HG03196 (cell line): ENCODE measurements around the gene FNDC3A.
A peak's percentile ranks its signal among the peaks of the same experiment; 100 is the strongest.

ENCODE experiments used
- ATAC-seq: cut with Tn5 transposase; IDR thresholded peaks from one replicate; pipeline ENCODE4 v1.9.1; 2021; ENCODE audit not compliant: unreplicated experiment

FNDC3A gene

GRCh38 chr13:49213997-49214916 lies 238.5 kb downstream of the FNDC3A start:
- ATAC-seq, result no peak

GRCh38 chr13:49214917-49215376 lies 239.2 kb downstream of the FNDC3A start:
- ATAC-seq, result peak; percentile 77

- no peak for ATAC-seq
Observed at GRCh38 chr13:49216334-49216733, 240.6 kb downstream of the FNDC3A start.

GRCh38 chr13:49217962-49218492 lies 242.3 kb downstream of the FNDC3A start:
- no peak for ATAC-seq

GRCh38 chr13:49218493-49219051 lies 242.9 kb downstream of the FNDC3A start:
- no peak for ATAC-seq

- ATAC-seq, result no peak
Observed at GRCh38 chr13:49219647-49220035, 243.9 kb downstream of the FNDC3A start.

GRCh38 chr13:49220036-49220855 lies 244.5 kb downstream of the FNDC3A start, which contains the start of gene MLNR:
Gene MLNR (plus strand): TSS chr13:49220338. CDS start chr13:49220338, 0 bp downstream.
- no peak for ATAC-seq

GRCh38 chr13:49220856-49221589 lies 245.3 kb downstream of the FNDC3A start:
- ATAC-seq, result no peak

- ATAC-seq, result no peak
Observed at GRCh38 chr13:49221590-49221965, 245.9 kb downstream of the FNDC3A start.

- no peak for ATAC-seq
Observed at GRCh38 chr13:49225223-49226042, 249.7 kb downstream of the FNDC3A start.

GRCh38 chr13:49226613-49227012 lies 250.9 kb downstream of the FNDC3A start:
- ATAC-seq, result no peak

GRCh38 chr13:49234741-49235140 lies 259.0 kb downstream of the FNDC3A start:
- ATAC-seq, result no peak

- no peak for ATAC-seq
Observed at GRCh38 chr13:49235856-49236431, 260.2 kb downstream of the FNDC3A start.

- ATAC-seq, result no peak
Observed at GRCh38 chr13:49238621-49239020, 262.9 kb downstream of the FNDC3A start.

- no peak for ATAC-seq
Observed at GRCh38 chr13:49240017-49240416, 264.3 kb downstream of the FNDC3A start.

GRCh38 chr13:49241296-49241695 lies 265.6 kb downstream of the FNDC3A start:
- ATAC-seq, result no peak

- no peak for ATAC-seq
Observed at GRCh38 chr13:49245101-49245500, 269.4 kb downstream of the FNDC3A start.

- no peak for ATAC-seq
Observed at GRCh38 chr13:49246850-49247642, 271.3 kb downstream of the FNDC3A start.
